Measurements from ENCODE around the gene TXNL4A.

GRCh38 chr18:79960921-79961526 lies 27.3 kb downstream of the TXNL4A start:
- TF ChIP-seq ZNF138 (tag by site-specific recombination; IDR thresholded peaks at IDR 0.05; ENCODE audit: borderline replicate concordance) (no peak), ELK4 (IDR thresholded peaks at IDR 0.05; ENCODE audit: borderline replicate concordance, low read depth, low read length) (no peak), RBAK (tag by site-specific recombination; IDR thresholded peaks at IDR 0.05) (no peak), PRDM1 (tag by site-specific recombination; IDR thresholded peaks at IDR 0.05) (no peak), CTCF (tag by site-specific recombination; IDR thresholded peaks at IDR 0.05) (no peak), BCL11B (tag by site-specific recombination; IDR thresholded peaks at IDR 0.05; ENCODE audit: low read depth) (no peak)

All from HEK293 (cell line).